Measurements from ENCODE around the gene MACC1.
"Not testable (repeated sequence)": the region's sequence is repeated elsewhere in the genome, so short reads cannot be mapped to it uniquely, and the experiment has no call there.

MACC1 gene

GRCh38 chr7:20128001-20128400 is 89.2 kb downstream of the MACC1 start:
- no peak for DNase-seq (ENCODE audit: low spot score)

- not testable (repeated sequence) for DNase-seq (ENCODE audit: low spot score)
These were observed 91.1 kb downstream of the MACC1 start for GRCh38 chr7:20126060-20126459.

- not testable (repeated sequence) for DNase-seq (ENCODE audit: low spot score)
These were observed 93.1 kb downstream of the MACC1 start for GRCh38 chr7:20124087-20124486.

- not testable (repeated sequence) for DNase-seq (ENCODE audit: low spot score)
These were observed 94.4 kb downstream of the MACC1 start for GRCh38 chr7:20122653-20123316.

- no peak for DNase-seq (ENCODE audit: low spot score)
These were observed 95.1 kb downstream of the MACC1 start for GRCh38 chr7:20122073-20122472.

- no peak for DNase-seq (ENCODE audit: low spot score)
These were observed 95.8 kb downstream of the MACC1 start for GRCh38 chr7:20121404-20121803.

- not testable (repeated sequence) for DNase-seq (ENCODE audit: low spot score)
These were observed 96.5 kb downstream of the MACC1 start for GRCh38 chr7:20120611-20121168.

- no peak for DNase-seq (ENCODE audit: low spot score)
These were observed 100.3 kb downstream of the MACC1 start for GRCh38 chr7:20116869-20117268.

- DNase-seq (ENCODE audit: low spot score) = no peak
These were observed 102.7 kb downstream of the MACC1 start for GRCh38 chr7:20114468-20114867.

GRCh38 chr7:20113427-20114027 is 103.7 kb downstream of the MACC1 start:
- no peak for DNase-seq (ENCODE audit: low spot score)

- DNase-seq (ENCODE audit: low spot score) = no peak
These were observed 104.5 kb downstream of the MACC1 start for GRCh38 chr7:20112696-20113095.

GRCh38 chr7:20111821-20112542 is 105.2 kb downstream of the MACC1 start:
- no peak for DNase-seq (ENCODE audit: low spot score)

- DNase-seq (ENCODE audit: low spot score) = no peak
These were observed 109.6 kb downstream of the MACC1 start for GRCh38 chr7:20107582-20107981.

- DNase-seq (ENCODE audit: low spot score) = no peak
These were observed 112.5 kb downstream of the MACC1 start for GRCh38 chr7:20104696-20105095.

GRCh38 chr7:20102982-20103381 is 114.2 kb downstream of the MACC1 start:
- no peak for DNase-seq (ENCODE audit: low spot score)

- DNase-seq (ENCODE audit: low spot score) = no peak
These were observed 121.3 kb downstream of the MACC1 start for GRCh38 chr7:20095862-20096261.

- no peak for DNase-seq (ENCODE audit: low spot score)
These were observed 121.7 kb downstream of the MACC1 start for GRCh38 chr7:20095436-20095835.

GRCh38 chr7:20089431-20089830 is 127.8 kb downstream of the MACC1 start:
- DNase-seq (ENCODE audit: low spot score) = no peak

GRCh38 chr7:20085086-20085485 is 132.1 kb downstream of the MACC1 start:
- no peak for DNase-seq (ENCODE audit: low spot score)
